Hippocampal formation (tissue), 2 donors: Measurements from ENCODE around the gene OR10AD1.
A peak's percentile ranks its signal among the peaks of the same experiment; 100 is the strongest.
"Not testable (repeated sequence)": the region's sequence is repeated elsewhere in the genome, so short reads cannot be mapped to it uniquely, and the experiment has no call there.

ENCODE experiments used
- DNase-seq, 2 donors: peaks; one replicate each; lab custom pipeline; 2025; lab: John Stamatoyannopoulos, UW

The OR10AD1 gene

GRCh38 chr12:48203192-48203591 is at the start of gene OR10AD1:
Gene OR10AD1 (minus strand): TSS chr12:48203292. CDS start chr12:48203292, 0 bp downstream.
- no peak for DNase-seq

GRCh38 chr12:48247181-48247966 is 44.3 kb upstream of the OR10AD1 start:
- no peak for DNase-seq

GRCh38 chr12:48237162-48237561 is 34.1 kb upstream of the OR10AD1 start:
- DNase-seq: no peak

GRCh38 chr12:48235796-48236333 is 32.8 kb upstream of the OR10AD1 start:
- no peak for DNase-seq

- DNase-seq: not testable (repeated sequence)
Observed at GRCh38 chr12:48231169-48231958, 28.3 kb upstream of the OR10AD1 start.

- DNase-seq: not testable (repeated sequence)
Observed at GRCh38 chr12:48224533-48224932, 21.4 kb upstream of the OR10AD1 start.

- no peak for DNase-seq
Observed at GRCh38 chr12:48221645-48222044, 18.6 kb upstream of the OR10AD1 start.

GRCh38 chr12:48220701-48221100 is 17.6 kb upstream of the OR10AD1 start:
- DNase-seq: no peak

GRCh38 chr12:48219631-48220030 is 16.5 kb upstream of the OR10AD1 start:
- DNase-seq: no peak

GRCh38 chr12:48216785-48217184 is 13.7 kb upstream of the OR10AD1 start:
- peak in 1 of 2 donors; percentile 12 for DNase-seq

GRCh38 chr12:48209495-48209894 is 6.4 kb upstream of the OR10AD1 start:
- DNase-seq: not testable (repeated sequence)

- no peak for DNase-seq
Observed at GRCh38 chr12:48202766-48203165, 326 bp downstream of the OR10AD1 start.

GRCh38 chr12:48201516-48201915 is 1.6 kb downstream of the OR10AD1 start:
- DNase-seq: no peak

GRCh38 chr12:48201091-48201490 is 2.0 kb downstream of the OR10AD1 start:
- no peak for DNase-seq

GRCh38 chr12:48199774-48200221 is 3.3 kb downstream of the OR10AD1 start:
- no peak for DNase-seq

GRCh38 chr12:48198985-48199384 is 4.1 kb downstream of the OR10AD1 start:
- no peak for DNase-seq

- no peak for DNase-seq
Observed at GRCh38 chr12:48198672-48198971, 4.5 kb downstream of the OR10AD1 start.

- peak; percentile 88 to 90 for DNase-seq
Observed at GRCh38 chr12:48197971-48198671, 5.0 kb downstream of the OR10AD1 start.

- DNase-seq: peak in 1 of 2 donors; percentile 61
Observed at GRCh38 chr12:48197549-48197970, 5.5 kb downstream of the OR10AD1 start.

GRCh38 chr12:48194799-48195201 is 8.3 kb downstream of the OR10AD1 start:
- DNase-seq: no peak

GRCh38 chr12:48193623-48194022 is 9.5 kb downstream of the OR10AD1 start:
- DNase-seq: no peak

GRCh38 chr12:48192861-48193260 is 10.2 kb downstream of the OR10AD1 start:
- no peak for DNase-seq
